Measurements from ENCODE around the gene NSA2. TPM values are rescaled to one million over a fixed set of nuclear protein-coding genes. Genes with fewer than 3 reads are reported as not detected.

Gene NSA2
- total RNA-seq, 1 donor from 2014 or later: 77.2 TPM

DNA sequence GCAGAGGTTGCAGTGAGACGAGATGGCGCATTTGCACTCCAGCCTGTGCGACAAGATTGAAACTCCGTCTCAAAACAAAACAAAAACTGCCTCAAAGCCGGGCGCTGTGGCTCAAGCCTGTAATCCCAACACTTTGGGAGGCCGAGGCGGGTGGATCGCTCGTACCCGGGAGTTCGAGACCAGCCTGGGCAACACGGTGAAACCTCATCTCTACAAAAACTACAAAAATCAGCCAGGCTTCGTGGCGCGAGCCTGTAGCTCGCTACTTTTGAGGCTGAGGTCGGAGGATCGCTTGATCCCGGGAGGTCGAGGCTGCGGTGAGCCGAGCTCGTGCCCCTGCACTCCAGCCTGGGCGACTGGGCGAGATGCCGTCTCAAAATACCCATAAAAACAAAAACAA is 1.1 kb upstream of the NSA2 start:
- H3K4me3 Mint-ChIP-seq: peak overlapping the region; percentile 100
- H3K27ac Mint-ChIP-seq: peak overlapping the region; percentile 91
- peaks cover 14% of the 10 kb centered on the region for H3K36me3 Mint-ChIP-seq
- H3K27me3 Mint-ChIP-seq: no peaks in the 10 kb centered on the region
- DNase-seq (ENCODE audit: extremely low spot score, unreplicated experiment): no peak
- H3K9me3 Mint-ChIP-seq: no peaks in the 10 kb centered on the region
- H3K4me1 Mint-ChIP-seq (ENCODE audit: unreplicated experiment): peaks cover 12% of the 10 kb centered on the region
- TF ChIP-seq, protein P1, sequence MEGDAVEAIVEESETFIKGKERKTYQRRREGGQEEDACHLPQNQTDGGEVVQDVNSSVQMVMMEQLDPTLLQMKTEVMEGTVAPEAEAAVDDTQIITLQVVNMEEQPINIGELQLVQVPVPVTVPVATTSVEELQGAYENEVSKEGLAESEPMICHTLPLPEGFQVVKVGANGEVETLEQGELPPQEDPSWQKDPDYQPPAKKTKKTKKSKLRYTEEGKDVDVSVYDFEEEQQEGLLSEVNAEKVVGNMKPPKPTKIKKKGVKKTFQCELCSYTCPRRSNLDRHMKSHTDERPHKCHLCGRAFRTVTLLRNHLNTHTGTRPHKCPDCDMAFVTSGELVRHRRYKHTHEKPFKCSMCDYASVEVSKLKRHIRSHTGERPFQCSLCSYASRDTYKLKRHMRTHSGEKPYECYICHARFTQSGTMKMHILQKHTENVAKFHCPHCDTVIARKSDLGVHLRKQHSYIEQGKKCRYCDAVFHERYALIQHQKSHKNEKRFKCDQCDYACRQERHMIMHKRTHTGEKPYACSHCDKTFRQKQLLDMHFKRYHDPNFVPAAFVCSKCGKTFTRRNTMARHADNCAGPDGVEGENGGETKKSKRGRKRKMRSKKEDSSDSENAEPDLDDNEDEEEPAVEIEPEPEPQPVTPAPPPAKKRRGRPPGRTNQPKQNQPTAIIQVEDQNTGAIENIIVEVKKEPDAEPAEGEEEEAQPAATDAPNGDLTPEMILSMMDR (conservative IDR thresholded peaks at IDR 0.05): no peak

DNA sequence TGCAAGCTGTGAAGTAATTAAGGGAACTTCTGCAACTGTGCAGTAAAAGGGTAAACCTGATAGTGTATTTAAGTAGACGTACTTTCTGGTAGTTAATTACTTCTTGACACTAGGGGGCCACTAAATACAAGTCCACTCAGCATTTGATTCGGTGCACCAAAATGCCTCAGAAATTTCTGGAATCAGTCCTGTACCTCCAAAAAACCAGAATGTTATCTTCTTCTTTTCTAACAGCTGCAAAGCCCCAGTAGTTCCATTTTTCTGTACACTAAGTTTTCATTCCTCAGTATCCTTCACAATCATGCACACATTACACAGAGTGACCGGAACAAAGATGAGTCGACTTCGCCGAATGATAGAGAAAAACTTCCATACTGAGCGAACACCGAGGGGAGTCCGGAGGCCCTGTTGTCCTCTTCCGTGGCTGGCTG is 616 bp upstream of the NSA2 start:
- H3K9me3 Mint-ChIP-seq: no peaks in the 10 kb centered on the region
- DNase-seq (ENCODE audit: extremely low spot score, unreplicated experiment): no peak
- H3K27me3 Mint-ChIP-seq: no peaks in the 10 kb centered on the region
- H3K36me3 Mint-ChIP-seq: peaks cover 14% of the 10 kb centered on the region
- peaks cover 12% of the 10 kb centered on the region for H3K4me1 Mint-ChIP-seq (ENCODE audit: unreplicated experiment)
- H3K27ac Mint-ChIP-seq: peak overlapping the region; percentile 91
- peak overlapping the region; percentile 100 for H3K4me3 Mint-ChIP-seq
- TF ChIP-seq, protein P1 (conservative IDR thresholded peaks at IDR 0.05): peak; percentile 72

DNA sequence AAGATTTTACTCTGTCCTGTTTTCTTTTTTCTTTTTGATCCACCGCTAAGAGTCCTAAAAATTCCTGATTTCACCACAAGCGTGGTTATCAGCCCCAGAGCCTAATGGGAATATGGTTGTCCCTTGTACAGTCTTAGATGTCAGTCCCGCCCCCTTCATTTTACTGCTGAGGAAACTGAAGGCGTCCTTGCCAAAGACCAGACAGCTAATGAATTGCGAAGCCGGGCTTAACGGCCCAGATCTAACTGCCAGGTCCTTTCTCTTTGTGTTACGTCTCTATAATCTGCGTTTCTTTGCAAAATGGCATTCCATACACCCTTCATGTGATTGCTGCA is 497 bp downstream of the NSA2 start:
- peaks cover 14% of the 10 kb centered on the region for H3K36me3 Mint-ChIP-seq
- no peak for DNase-seq (ENCODE audit: extremely low spot score, unreplicated experiment)
- H3K4me1 Mint-ChIP-seq (ENCODE audit: unreplicated experiment): peaks cover 12% of the 10 kb centered on the region
- H3K27ac Mint-ChIP-seq: peak overlapping the region; percentile 91
- peak overlapping the region; percentile 100 for H3K4me3 Mint-ChIP-seq
- TF ChIP-seq, protein P1 (conservative IDR thresholded peaks at IDR 0.05): no peak
- H3K27me3 Mint-ChIP-seq: no peaks in the 10 kb centered on the region
- no peaks in the 10 kb centered on the region for H3K9me3 Mint-ChIP-seq

DNA sequence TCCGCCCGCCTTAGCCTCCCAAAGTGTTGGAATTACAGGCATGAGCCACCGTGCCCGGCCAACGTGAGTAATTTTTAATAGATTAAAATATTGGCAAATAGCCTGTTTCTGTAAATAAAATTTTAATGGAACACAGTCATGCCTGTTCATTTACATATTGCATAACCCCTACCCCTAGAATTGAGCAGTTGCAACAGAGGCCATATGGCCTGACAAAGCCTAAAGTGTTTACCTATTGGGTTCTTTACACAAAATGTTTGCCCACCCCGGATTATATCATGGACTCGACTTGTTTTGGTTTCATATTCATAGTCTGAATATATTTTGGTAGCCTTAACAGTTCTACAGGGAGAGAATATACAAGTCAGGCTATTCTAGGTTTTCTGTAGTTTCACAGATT is 5.3 kb downstream of the NSA2 start:
- TF ChIP-seq, protein P1 (conservative IDR thresholded peaks at IDR 0.05): no peak
- no peak for DNase-seq (ENCODE audit: extremely low spot score, unreplicated experiment)
- H3K4me1 Mint-ChIP-seq (ENCODE audit: unreplicated experiment): peaks cover 6% of the 10 kb centered on the region
- no peaks in the 10 kb centered on the region for H3K9me3 Mint-ChIP-seq
- peaks cover 24% of the 10 kb centered on the region for H3K36me3 Mint-ChIP-seq
- no peak overlapping the region for H3K4me3 Mint-ChIP-seq
- no peaks in the 10 kb centered on the region for H3K27me3 Mint-ChIP-seq
- no peak overlapping the region for H3K27ac Mint-ChIP-seq

DNA sequence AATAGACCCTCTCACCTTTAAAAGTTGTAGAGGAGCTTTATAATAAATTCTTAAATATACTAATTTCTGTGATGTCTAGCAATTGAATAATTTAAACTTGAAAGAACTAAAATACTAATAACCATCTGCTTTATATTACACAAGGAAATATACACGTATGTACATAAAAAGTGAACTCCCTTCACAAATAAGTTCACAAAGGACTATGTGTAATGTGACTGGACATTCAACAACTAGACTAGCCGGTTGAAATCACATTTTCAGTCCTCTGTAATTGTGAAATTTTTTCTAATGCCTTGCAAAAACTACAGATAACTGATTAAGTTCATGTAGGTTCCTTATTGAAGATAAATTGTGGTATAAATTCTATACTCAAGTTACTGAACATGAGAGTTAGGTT is 11.6 kb downstream of the NSA2 start:
- Mint-ChIP-seq H3K36me3 (peaks cover 5% of the 10 kb centered on the region), H3K4me1 (ENCODE audit: unreplicated experiment) (peaks cover 3% of the 10 kb centered on the region), H3K9me3 (no peaks in the 10 kb centered on the region), H3K27ac (no peak overlapping the region), H3K27me3 (no peaks in the 10 kb centered on the region), H3K4me3 (no peak overlapping the region)
- TF ChIP-seq, protein P1 (conservative IDR thresholded peaks at IDR 0.05): no peak
- no peak for DNase-seq (ENCODE audit: extremely low spot score, unreplicated experiment)

DNA sequence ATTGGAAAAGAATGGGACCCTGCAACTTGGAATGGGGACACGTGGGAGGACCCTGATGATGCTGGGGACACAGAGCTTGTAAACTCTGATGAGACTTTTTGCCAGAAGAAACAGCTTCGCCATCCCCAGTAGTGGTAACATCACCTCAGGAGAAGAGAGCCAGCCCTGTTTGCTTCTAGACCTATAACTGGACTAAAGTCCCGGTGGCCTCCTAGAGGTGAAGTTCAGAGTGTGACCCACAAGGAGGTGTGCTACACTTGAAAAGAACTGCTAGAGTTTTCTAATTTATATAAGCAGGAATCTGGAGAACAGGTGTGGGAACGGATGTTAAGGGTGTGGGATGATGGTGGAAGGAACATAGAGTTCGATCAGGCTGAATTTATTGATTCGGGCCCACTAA is 19.8 kb downstream of the NSA2 start:
- Mint-ChIP-seq H3K4me1 (ENCODE audit: unreplicated experiment) (no peaks in the 10 kb centered on the region), H3K27ac (no peak overlapping the region), H3K36me3 (peaks cover 43% of the 10 kb centered on the region), H3K4me3 (no peak overlapping the region), H3K27me3 (no peaks in the 10 kb centered on the region), H3K9me3 (peaks cover 5% of the 10 kb centered on the region)
- TF ChIP-seq, protein P1 (conservative IDR thresholded peaks at IDR 0.05): peak; percentile 14
- DNase-seq (ENCODE audit: extremely low spot score, unreplicated experiment): no peak
